Trophoblast cell (in vitro differentiated cells and primary cell): ENCODE data around the gene ZNF516.

ENCODE experiments used
- DNase-seq, 2 donors: peaks; one replicate each; pipeline ENCODE4 v3.0.0-alpha.2; 2016
- H2AFZ ChIP-seq: 2 replicates; pipeline ENCODE4 v1.6.1; 2013; ENCODE audit warnings: low read length, moderate library complexity, mild to moderate bottlenecking; ENCODE audit not compliant: insufficient read depth, poor library complexity
- H2AK5ac ChIP-seq: 2 replicates; pipeline ENCODE4 v1.6.1; 2013; ENCODE audit warnings: mild to moderate bottlenecking, low read length
- H2BK120ac ChIP-seq: 2 replicates; pipeline ENCODE4 v1.6.1; 2013; ENCODE audit warnings: low read length, mild to moderate bottlenecking, moderate library complexity; ENCODE audit not compliant: insufficient read depth, poor library complexity
- H2BK12ac ChIP-seq: 2 replicates; pipeline ENCODE4 v1.6.1; 2013; ENCODE audit warnings: mild to moderate bottlenecking, low read length, moderate library complexity
- H2BK5ac ChIP-seq: 2 replicates; pipeline ENCODE4 v1.6.1; 2013; ENCODE audit warnings: low read length, low read depth, moderate library complexity, mild to moderate bottlenecking; ENCODE audit not compliant: poor library complexity
- H3K14ac ChIP-seq: 2 replicates; pipeline ENCODE4 v1.6.1; 2013; ENCODE audit warnings: mild to moderate bottlenecking, low read length
- H3K18ac ChIP-seq: 2 replicates; pipeline ENCODE4 v1.6.1; 2013; ENCODE audit warnings: mild to moderate bottlenecking, low read length
- H3K23ac ChIP-seq: 2 replicates; pipeline ENCODE4 v1.6.1; 2013; ENCODE audit warnings: low read length
- H3K27ac ChIP-seq: 2 replicates; pipeline ENCODE4 v1.5.1; 2013; ENCODE audit warnings: low read depth, mild to moderate bottlenecking, inconsistent platforms, low read length, moderate library complexity
- H3K27me3 ChIP-seq: 2 replicates; pipeline ENCODE4 v1.6.1; 2013; ENCODE audit warnings: inconsistent platforms, mild to moderate bottlenecking, low read length, moderate library complexity; ENCODE audit not compliant: insufficient read depth
- H3K36me3 ChIP-seq, 2 experiments: 1 replicate in 1 of 2; 2 replicates in 1 of 2; pipeline ENCODE4 v1.6.1; 2013; ENCODE audit warnings: low read length in 2 of 2, mild to moderate bottlenecking in 2 of 2, moderate library complexity in 1 of 2; ENCODE audit not compliant: insufficient read depth in 2 of 2, control insufficient read depth in 1 of 2
- H3K4ac ChIP-seq: 2 replicates; pipeline ENCODE4 v1.6.1; 2013; ENCODE audit warnings: low read depth, mild to moderate bottlenecking, low read length, moderate library complexity
- H3K4me1 ChIP-seq, 2 experiments: 1 replicate in 1 of 2; 2 replicates in 1 of 2; pipeline ENCODE4 v1.6.1; 2013; ENCODE audit warnings: low read length in 2 of 2, mild to moderate bottlenecking in 2 of 2, moderate library complexity in 1 of 2; ENCODE audit not compliant: insufficient read depth in 2 of 2, control insufficient read depth in 1 of 2
- H3K4me2 ChIP-seq: 2 replicates; pipeline ENCODE4 v1.6.1; 2013; ENCODE audit warnings: inconsistent platforms, mild to moderate bottlenecking, low read length, moderate library complexity
- H3K4me3 ChIP-seq: 2 replicates; pipeline ENCODE4 v1.5.1; 2013; ENCODE audit warnings: mild to moderate bottlenecking, low read depth, low read length, inconsistent platforms
- H3K79me1 ChIP-seq: one replicate; pipeline ENCODE4 v1.6.1; 2013; ENCODE audit warnings: low read length
- H3K79me2 ChIP-seq: 2 replicates; pipeline ENCODE4 v1.6.1; 2013; ENCODE audit warnings: low read length, mild to moderate bottlenecking; ENCODE audit not compliant: control insufficient read depth, insufficient read depth, poor library complexity
- H3K9ac ChIP-seq: 2 replicates; pipeline ENCODE4 v1.6.1; 2013; ENCODE audit warnings: mild to moderate bottlenecking, low read length
- H3K9me3 ChIP-seq: 2 replicates; pipeline ENCODE4 v1.6.1; 2013; ENCODE audit warnings: low read depth, mild to moderate bottlenecking, control low read depth, inconsistent platforms, low read length; ENCODE audit not compliant: insufficient read depth
- H4K12ac ChIP-seq: 2 replicates; pipeline ENCODE4 v1.6.1; 2013; ENCODE audit warnings: low read depth, mild to moderate bottlenecking, low read length, moderate library complexity
- H4K8ac ChIP-seq: 2 replicates; pipeline ENCODE4 v1.6.1; 2013; ENCODE audit warnings: low read depth, mild to moderate bottlenecking, low read length, moderate library complexity
- H4K91ac ChIP-seq: one replicate; pipeline ENCODE4 v1.6.1; 2013; ENCODE audit warnings: low read depth, mild to moderate bottlenecking, low read length, moderate library complexity
- WGBS: extraction: QIAGEN DNeasy Blood & Tissue Kit; methylation state at CpG from one replicate; pipeline ENCODE4 v1.1.7; 2013; ENCODE audit warnings: missing lambda C conversion rate; ENCODE audit not compliant: insufficient read length, insufficient coverage; ENCODE audit errors: extremely low coverage; 5-methylcytosine and 5-hydroxymethylcytosine counted together

ZNF516 gene

DNA sequence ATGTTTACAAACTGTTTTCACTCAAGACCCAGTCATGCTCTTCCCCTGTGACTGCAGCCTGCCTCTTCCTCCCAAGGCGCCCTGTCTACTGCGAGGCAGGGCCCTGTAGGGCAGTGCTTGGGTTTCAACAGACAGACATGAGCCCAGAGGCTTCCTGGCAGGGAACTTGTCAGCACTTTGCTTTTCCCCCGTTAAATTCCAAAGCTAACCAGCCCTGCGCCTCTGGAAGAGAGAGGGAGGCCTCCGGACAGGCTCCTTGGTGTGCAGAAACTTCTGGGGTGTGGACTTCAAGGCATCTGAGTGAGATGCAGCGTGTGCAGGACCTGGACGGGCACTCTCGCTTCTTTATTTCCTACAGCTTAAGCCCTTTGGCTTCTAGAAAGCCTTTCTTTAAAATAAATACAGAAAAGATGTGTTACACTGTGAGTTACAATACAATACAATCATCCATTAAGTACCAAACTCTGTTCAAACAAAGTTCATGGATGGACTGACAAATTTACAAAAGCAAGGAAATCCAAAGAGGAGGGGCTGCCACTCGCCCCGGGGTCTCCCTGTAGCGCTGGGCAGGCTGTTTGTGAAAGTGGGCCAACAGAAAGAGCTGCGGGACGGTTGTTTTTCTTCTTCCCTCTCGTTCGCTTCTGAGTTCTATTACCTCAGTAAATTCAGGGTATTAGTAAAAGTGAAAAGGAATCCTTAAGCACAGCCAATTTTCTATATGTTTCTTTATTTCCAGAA, 8.8 kb upstream of the ZNF516 start:
- WGBS: no CpG with 5 or more reads among the region's 15 CpGs
- Histone ChIP-seq H3K9me3 (peaks cover 2% of the 10 kb centered on the region), H3K23ac (no peak overlapping the region), H3K27ac (no peak overlapping the region), H3K9ac (no peak overlapping the region), H3K36me3 (no peaks in the 10 kb centered on the region), H3K4me3 (no peak overlapping the region), H2AFZ (no peak overlapping the region), H3K4me2 (no peak overlapping the region), H2AK5ac (no peak overlapping the region), H3K4me1 (no peaks in the 10 kb centered on the region), H3K79me2 (no peaks in the 10 kb centered on the region), H3K18ac (no peak overlapping the region), H4K8ac (no peak overlapping the region), H2BK12ac (no peak overlapping the region), H2BK120ac (no peak overlapping the region), H3K14ac (no peak overlapping the region), H3K4ac (no peak overlapping the region), H3K79me1 (no peaks in the 10 kb centered on the region), H3K27me3 (no peaks in the 10 kb centered on the region), H4K12ac (no peak overlapping the region), H2BK5ac (no peak overlapping the region), H4K91ac (no peak overlapping the region)
- DNase-seq: no peak

DNA sequence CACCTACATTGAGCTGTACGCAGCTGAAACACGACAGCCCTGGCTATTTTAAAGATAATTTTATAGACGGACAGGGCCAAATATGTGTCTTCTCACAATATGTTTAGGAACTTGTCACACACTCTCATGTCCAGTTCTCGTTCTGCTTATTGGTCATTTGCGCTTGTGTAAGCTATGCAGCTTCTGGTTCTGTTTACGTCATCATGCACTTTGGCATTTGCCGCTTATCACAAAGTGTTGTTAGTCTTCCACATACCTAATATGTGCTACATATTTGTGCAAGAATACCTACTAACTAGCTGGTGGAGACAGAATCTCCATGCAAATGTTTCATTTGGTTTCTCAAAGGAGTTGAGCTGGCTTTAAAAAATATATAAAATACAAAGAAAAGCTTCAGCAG, 7.5 kb upstream of the ZNF516 start:
- H3K4me2 ChIP-seq: no peak overlapping the region
- no peak overlapping the region for H2BK12ac ChIP-seq
- H4K12ac ChIP-seq: no peak overlapping the region
- no peak overlapping the region for H3K27ac ChIP-seq
- H3K18ac ChIP-seq: no peak overlapping the region
- H3K9ac ChIP-seq: no peak overlapping the region
- H3K14ac ChIP-seq: no peak overlapping the region
- no peak overlapping the region for H2BK120ac ChIP-seq
- H2BK5ac ChIP-seq: no peak overlapping the region
- no peak overlapping the region for H4K91ac ChIP-seq
- no peaks in the 10 kb centered on the region for H3K79me1 ChIP-seq
- WGBS: no CpG with 5 or more reads among the region's 7 CpGs
- H3K27me3 ChIP-seq: no peaks in the 10 kb centered on the region
- no peaks in the 10 kb centered on the region for H3K4me1 ChIP-seq
- no peak overlapping the region for H2AK5ac ChIP-seq
- H3K79me2 ChIP-seq: no peaks in the 10 kb centered on the region
- DNase-seq: no peak
- no peak overlapping the region for H4K8ac ChIP-seq
- peaks cover 2% of the 10 kb centered on the region for H3K9me3 ChIP-seq
- H3K23ac ChIP-seq: no peak overlapping the region
- H3K4me3 ChIP-seq: no peak overlapping the region
- no peak overlapping the region for H2AFZ ChIP-seq
- H3K36me3 ChIP-seq: no peaks in the 10 kb centered on the region
- no peak overlapping the region for H3K4ac ChIP-seq

DNA sequence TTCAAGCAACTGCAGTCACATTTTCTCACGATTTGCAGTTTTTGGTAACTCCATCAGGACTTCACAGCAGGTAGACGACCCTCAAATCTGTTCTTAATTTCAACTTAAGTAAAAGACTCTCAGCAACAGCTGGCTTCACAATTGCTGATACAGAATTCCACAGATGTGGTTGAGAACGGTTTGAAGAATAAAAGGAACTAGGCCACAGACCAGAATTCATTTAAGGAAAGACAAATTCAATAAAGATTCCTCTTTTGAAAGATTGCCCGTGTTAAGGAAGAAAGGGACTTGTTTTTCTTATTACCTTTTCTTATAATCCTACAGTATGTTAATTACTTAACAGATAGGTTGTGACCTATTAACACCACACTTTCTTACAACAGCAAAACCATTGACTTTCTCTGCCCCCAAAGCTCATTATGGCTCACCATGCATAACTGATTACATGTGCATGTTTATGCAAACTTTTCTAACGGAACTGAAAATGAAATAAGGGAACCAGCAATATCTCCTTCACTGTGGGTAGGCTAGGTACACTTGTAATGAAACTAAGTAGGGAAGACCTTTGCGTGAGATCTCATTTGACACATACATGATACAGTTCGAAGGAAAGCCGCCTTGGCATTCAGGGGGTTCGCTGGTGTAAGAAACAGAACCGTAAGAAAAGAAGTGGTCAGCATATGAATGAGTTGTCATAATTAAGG, 4.7 kb upstream of the ZNF516 start:
- Histone ChIP-seq H3K27ac (no peak overlapping the region), H4K91ac (no peak overlapping the region), H3K9ac (no peak overlapping the region), H2BK120ac (no peak overlapping the region), H2BK5ac (no peak overlapping the region), H3K18ac (no peak overlapping the region), H2AK5ac (no peak overlapping the region), H2BK12ac (no peak overlapping the region), H3K27me3 (no peaks in the 10 kb centered on the region), H3K4me2 (no peak overlapping the region), H3K36me3 (no peaks in the 10 kb centered on the region), H3K14ac (no peak overlapping the region), H4K8ac (no peak overlapping the region), H4K12ac (no peak overlapping the region), H3K79me2 (peaks cover 2% of the 10 kb centered on the region), H3K23ac (no peak overlapping the region), H2AFZ (no peak overlapping the region), H3K4me3 (no peak overlapping the region), H3K9me3 (no peaks in the 10 kb centered on the region), H3K79me1 (peaks cover 9% of the 10 kb centered on the region), H3K4me1 (peaks cover 0 to 3% of the 10 kb centered on the region in 2 experiments), H3K4ac (no peak overlapping the region)
- no CpG with 5 or more reads among the region's 10 CpGs for WGBS
- peak in 1 of 2 donors; percentile 31 for DNase-seq

DNA sequence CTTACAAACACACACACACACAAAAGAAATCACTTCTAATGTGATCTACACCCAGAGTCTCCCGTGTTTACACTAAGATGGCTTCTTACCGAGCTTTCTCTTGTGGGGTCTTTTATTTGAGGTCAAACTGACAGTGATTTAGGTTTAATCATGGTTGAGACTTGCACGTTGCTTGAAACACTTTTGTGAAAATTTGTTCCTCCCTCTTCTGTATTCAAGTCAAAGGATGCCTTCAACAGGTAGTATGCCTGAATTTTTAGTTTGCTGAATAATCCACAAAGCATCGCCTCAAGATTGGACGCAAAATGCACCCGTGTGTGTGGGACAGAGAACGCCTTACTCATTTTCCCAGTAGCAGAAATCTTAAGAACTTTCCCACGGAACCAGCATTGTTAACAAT, 4.0 kb upstream of the ZNF516 start:
- peaks cover 0 to 3% of the 10 kb centered on the region in 2 experiments for H3K4me1 ChIP-seq
- H3K9me3 ChIP-seq: no peaks in the 10 kb centered on the region
- H3K79me2 ChIP-seq: peaks cover 2% of the 10 kb centered on the region
- no peak overlapping the region for H3K14ac ChIP-seq
- H2BK5ac ChIP-seq: no peak overlapping the region
- no peak overlapping the region for H3K23ac ChIP-seq
- peaks cover under 1% of the 10 kb centered on the region for H3K27me3 ChIP-seq
- no peak overlapping the region for H2AK5ac ChIP-seq
- H3K4ac ChIP-seq: no peak overlapping the region
- no peak for DNase-seq
- H2BK120ac ChIP-seq: no peak overlapping the region
- no peak overlapping the region for H4K12ac ChIP-seq
- no peak overlapping the region for H2BK12ac ChIP-seq
- H4K91ac ChIP-seq: no peak overlapping the region
- peaks cover 12% of the 10 kb centered on the region for H3K79me1 ChIP-seq
- no peak overlapping the region for H2AFZ ChIP-seq
- H4K8ac ChIP-seq: no peak overlapping the region
- no peak overlapping the region for H3K4me3 ChIP-seq
- no peak overlapping the region for H3K4me2 ChIP-seq
- WGBS: no CpG with 5 or more reads among the region's 8 CpGs
- H3K27ac ChIP-seq: no peak overlapping the region
- no peak overlapping the region for H3K18ac ChIP-seq
- H3K9ac ChIP-seq: no peak overlapping the region
- no peaks in the 10 kb centered on the region for H3K36me3 ChIP-seq
